ENCODE measurements around the gene GATAD2A. TPM values are rescaled to one million over a fixed set of nuclear protein-coding genes. Genes with fewer than 3 reads are reported as not detected.

The GATAD2A gene
- total and polyA plus RNA-seq, 2 of the 13 experiments (the other 11 are each of a cell fraction or from before 2014, with no cell fraction given) = 16.8 to 28.6 TPM

DNA sequence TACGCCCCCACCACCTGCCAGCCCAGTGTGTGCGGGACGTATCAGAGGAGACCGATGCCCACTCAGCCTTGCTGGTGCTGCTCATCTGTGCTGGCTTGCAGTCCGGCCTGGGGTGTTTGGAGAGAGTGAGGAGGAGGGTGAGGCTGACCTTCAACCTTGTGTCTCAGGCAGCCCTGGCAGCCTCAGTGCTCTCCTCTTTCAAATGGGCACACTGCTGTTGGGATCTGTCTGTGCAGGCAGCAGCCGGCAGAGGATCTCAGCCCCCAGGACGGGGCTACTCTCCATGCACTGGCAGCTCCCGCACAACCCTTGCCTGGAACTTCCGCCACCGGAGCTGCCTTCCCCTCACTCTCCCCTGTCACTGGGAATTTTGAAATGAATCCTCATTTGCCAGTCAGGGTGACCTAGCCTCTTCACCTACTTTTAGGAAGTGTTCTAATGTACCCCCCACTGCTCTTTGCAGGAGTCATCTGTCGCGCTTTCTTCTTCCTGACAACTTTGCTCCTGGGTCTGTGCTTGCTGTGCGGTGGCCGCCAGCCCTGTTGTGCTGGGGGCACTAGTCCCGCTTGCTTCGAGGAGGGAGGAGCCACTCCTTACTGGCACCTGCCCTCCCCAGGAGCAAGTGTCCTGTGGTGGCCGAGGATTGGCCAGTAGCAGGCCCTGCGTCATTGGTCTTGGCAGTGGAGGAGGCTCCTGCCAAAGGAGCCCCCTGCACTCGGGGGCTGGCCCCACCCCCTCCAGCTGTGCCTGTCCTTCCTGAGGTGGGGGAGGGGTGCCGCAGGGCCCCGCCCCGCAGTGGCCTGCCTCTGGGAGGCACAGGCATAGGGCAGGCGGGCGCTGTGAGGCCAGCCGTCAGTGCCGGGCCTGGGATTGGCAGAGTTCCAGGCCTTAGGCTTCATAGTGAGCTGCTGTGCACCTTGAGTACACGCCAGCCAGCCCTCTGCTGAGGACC lies 56.5 kb downstream of the GATAD2A start:
- WGBS (ENCODE audit: low lambda C conversion rate) = 79% methylated on average over 11 of the region's 27 CpGs
- Histone ChIP-seq H4K20me1 (ENCODE audit: insufficient read depth, low read length) (peaks cover 40% of the 10 kb centered on the region; the same call in 1 of the 2 replicates), H3K79me2 (ENCODE audit: insufficient read depth, low read length) (peaks cover 66% of the 10 kb centered on the region), H3K9ac (ENCODE audit: insufficient read depth, low read depth, low read length) (peak overlapping the region; percentile 33; the same call in 1 of the 2 replicates), H3K4me1 (ENCODE audit: insufficient read depth, low read length) (peaks cover 30% of the 10 kb centered on the region), H3K4me3 (replicated peaks in 1 of 3; ENCODE audit: insufficient read depth in 1 of 3, low read depth in 2 of 3, low read length in 3 of 3) (peak overlapping the region in 1 of 3 experiments; percentile 28; a peak in 1 of 6 replicates), H3K27ac (ENCODE audit: extremely low read length, insufficient read depth, low read length) (peak overlapping the region; percentile 24), H2AFZ (ENCODE audit: low read length) (no peak overlapping the region), H3K4me2 (ENCODE audit: low read depth, low read length) (peak overlapping the region; percentile 38), H3K9me3 (ENCODE audit: low read length) (no peaks in the 10 kb centered on the region), H3K27me3 (ENCODE audit: control insufficient read depth in 1 of 2, insufficient read depth in 2 of 2, low read length in 2 of 2) (no peaks in the 10 kb centered on the region), H3K36me3 (replicated peaks in 1 of 2; ENCODE audit: control insufficient read depth in 1 of 2, insufficient read depth in 2 of 2, low read length in 2 of 2) (peaks cover 21 to 29% of the 10 kb centered on the region in 2 experiments)
- DNase-seq (ENCODE audit: low spot score) (peak; percentile 65), ATAC-seq (peak; percentile 71), FAIRE-seq (no peak)
- ChIA-PET POLR2A (no interaction called here), CTCF (ENCODE audit: low intra/inter-chr PET ratio, low total read pairs) (no interaction called here)
- in situ Hi-C loops (cut with HindIII; ENCODE audit: extremely low pct_ligation_motif_present, low pct_unique_long_range_greater_than_20kb) (no loop called here), intact Hi-C loops (cut with micrococcal nuclease; ENCODE audit: unreplicated experiment) (no loop called here)
- no TSS peak for BruUV-seq (replicated peaks)
- TF ChIP-seq NFKB2 (CRISPR knock-in tag; IDR thresholded peaks at IDR 0.05; ENCODE audit: borderline replicate concordance) = no peak
- TF ChIP-seq HNF4A (CRISPR knock-in tag; IDR thresholded peaks at IDR 0.05) = 0 out of 2 replicates have a peak, but pooled peaks have one; percentile 21
- no peak for TF ChIP-seq TBX3 (IDR thresholded peaks at IDR 0.05; ENCODE audit: borderline replicate concordance)
- TF ChIP-seq CHD4 (IDR thresholded peaks at IDR 0.05; ENCODE audit: borderline replicate concordance, low read length) = no peak
- no peak for TF ChIP-seq MBD4 (IDR thresholded peaks at IDR 0.05; ENCODE audit: borderline replicate concordance, low read length)
- no peak for TF ChIP-seq ZNF800 (CRISPR knock-in tag; IDR thresholded peaks at IDR 0.05)
- TF ChIP-seq MAX (IDR thresholded peaks at IDR 0.05) = no peak
- TF ChIP-seq ZFP37 (CRISPR knock-in tag; IDR thresholded peaks at IDR 0.05; ENCODE audit: borderline replicate concordance) = no peak
- TF ChIP-seq ELF4 (CRISPR knock-in tag; IDR thresholded peaks at IDR 0.05; ENCODE audit: borderline replicate concordance) = no peak
- no peak for TF ChIP-seq TEAD2 (CRISPR knock-in tag; IDR thresholded peaks at IDR 0.05)
- TF ChIP-seq, protein P1, sequence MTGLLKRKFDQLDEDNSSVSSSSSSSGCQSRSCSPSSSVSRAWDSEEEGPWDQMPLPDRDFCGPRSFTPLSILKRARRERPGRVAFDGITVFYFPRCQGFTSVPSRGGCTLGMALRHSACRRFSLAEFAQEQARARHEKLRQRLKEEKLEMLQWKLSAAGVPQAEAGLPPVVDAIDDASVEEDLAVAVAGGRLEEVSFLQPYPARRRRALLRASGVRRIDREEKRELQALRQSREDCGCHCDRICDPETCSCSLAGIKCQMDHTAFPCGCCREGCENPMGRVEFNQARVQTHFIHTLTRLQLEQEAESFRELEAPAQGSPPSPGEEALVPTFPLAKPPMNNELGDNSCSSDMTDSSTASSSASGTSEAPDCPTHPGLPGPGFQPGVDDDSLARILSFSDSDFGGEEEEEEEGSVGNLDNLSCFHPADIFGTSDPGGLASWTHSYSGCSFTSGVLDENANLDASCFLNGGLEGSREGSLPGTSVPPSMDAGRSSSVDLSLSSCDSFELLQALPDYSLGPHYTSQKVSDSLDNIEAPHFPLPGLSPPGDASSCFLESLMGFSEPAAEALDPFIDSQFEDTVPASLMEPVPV (CRISPR knock-in tag; IDR thresholded peaks at IDR 0.05) = no peak
- TF ChIP-seq, protein P2, sequence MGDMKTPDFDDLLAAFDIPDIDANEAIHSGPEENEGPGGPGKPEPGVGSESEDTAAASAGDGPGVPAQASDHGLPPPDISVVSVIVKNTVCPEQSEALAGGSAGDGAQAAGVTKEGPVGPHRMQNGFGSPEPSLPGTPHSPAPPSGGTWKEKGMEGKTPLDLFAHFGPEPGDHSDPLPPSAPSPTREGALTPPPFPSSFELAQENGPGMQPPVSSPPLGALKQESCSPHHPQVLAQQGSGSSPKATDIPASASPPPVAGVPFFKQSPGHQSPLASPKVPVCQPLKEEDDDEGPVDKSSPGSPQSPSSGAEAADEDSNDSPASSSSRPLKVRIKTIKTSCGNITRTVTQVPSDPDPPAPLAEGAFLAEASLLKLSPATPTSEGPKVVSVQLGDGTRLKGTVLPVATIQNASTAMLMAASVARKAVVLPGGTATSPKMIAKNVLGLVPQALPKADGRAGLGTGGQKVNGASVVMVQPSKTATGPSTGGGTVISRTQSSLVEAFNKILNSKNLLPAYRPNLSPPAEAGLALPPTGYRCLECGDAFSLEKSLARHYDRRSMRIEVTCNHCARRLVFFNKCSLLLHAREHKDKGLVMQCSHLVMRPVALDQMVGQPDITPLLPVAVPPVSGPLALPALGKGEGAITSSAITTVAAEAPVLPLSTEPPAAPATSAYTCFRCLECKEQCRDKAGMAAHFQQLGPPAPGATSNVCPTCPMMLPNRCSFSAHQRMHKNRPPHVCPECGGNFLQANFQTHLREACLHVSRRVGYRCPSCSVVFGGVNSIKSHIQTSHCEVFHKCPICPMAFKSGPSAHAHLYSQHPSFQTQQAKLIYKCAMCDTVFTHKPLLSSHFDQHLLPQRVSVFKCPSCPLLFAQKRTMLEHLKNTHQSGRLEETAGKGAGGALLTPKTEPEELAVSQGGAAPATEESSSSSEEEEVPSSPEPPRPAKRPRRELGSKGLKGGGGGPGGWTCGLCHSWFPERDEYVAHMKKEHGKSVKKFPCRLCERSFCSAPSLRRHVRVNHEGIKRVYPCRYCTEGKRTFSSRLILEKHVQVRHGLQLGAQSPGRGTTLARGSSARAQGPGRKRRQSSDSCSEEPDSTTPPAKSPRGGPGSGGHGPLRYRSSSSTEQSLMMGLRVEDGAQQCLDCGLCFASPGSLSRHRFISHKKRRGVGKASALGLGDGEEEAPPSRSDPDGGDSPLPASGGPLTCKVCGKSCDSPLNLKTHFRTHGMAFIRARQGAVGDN (CRISPR knock-in tag; IDR thresholded peaks at IDR 0.05) = peak; percentile 58
- TF ChIP-seq NCOR1 (IDR thresholded peaks at IDR 0.05; ENCODE audit: borderline replicate concordance, low read length) = no peak
- no peak for TF ChIP-seq ZNF572 (CRISPR knock-in tag; IDR thresholded peaks at IDR 0.05)
- TF ChIP-seq ZSCAN22 (CRISPR knock-in tag; IDR thresholded peaks at IDR 0.05) = no peak
